Prostate gland (tissue), 2 donors: ENCODE measurements around the gene TUBGCP2.

Source experiments
- POLR2A ChIP-seq: fragments of 450-650 bp; IDR thresholded peaks from one replicate; pipeline ENCODE4 v1.6.1; 2016; ENCODE audit warnings: antibody characterized with exemption, mild to moderate bottlenecking
- TF ChIP-seq, protein P1 (sequence below), 4 experiments: fragments of 200-600 bp in 2 of 4; fragments of 450-650 bp in 2 of 4; sonication (generic) in 2 of 4; IDR thresholded peaks; 1 replicate in 3 of 4; 2 replicates in 1 of 4; pipeline ENCODE4 v1.5.1; 2016 to 2019; ENCODE audit warnings: antibody characterized with exemption in 4 of 4, mild to moderate bottlenecking in 2 of 4, moderate library complexity in 2 of 4

DNA sequence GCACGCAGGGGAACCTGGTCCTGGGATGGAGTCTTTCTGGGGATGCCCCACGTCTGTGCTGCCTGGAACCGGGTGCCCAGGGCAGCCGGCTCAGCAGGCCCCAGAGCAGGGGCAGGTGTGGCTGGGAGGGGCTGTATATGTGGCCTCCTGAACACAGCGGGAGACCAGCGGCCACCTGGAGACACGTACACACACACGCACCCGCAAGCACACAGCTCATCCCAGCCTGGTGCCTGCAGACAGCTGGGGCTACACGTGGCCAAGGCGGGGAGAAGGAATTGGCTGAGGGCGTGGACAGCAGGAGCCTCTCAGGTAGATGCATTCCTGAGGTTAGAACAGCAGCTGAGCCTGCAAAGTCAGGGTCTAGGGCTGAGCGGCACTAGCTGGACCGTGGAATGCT is 46.0 kb downstream of the TUBGCP2 start:
- TF ChIP-seq, protein P1, sequence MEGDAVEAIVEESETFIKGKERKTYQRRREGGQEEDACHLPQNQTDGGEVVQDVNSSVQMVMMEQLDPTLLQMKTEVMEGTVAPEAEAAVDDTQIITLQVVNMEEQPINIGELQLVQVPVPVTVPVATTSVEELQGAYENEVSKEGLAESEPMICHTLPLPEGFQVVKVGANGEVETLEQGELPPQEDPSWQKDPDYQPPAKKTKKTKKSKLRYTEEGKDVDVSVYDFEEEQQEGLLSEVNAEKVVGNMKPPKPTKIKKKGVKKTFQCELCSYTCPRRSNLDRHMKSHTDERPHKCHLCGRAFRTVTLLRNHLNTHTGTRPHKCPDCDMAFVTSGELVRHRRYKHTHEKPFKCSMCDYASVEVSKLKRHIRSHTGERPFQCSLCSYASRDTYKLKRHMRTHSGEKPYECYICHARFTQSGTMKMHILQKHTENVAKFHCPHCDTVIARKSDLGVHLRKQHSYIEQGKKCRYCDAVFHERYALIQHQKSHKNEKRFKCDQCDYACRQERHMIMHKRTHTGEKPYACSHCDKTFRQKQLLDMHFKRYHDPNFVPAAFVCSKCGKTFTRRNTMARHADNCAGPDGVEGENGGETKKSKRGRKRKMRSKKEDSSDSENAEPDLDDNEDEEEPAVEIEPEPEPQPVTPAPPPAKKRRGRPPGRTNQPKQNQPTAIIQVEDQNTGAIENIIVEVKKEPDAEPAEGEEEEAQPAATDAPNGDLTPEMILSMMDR (IDR thresholded peaks at IDR 0.05), result no peak
- no peak for TF ChIP-seq POLR2A
